ENCODE measurements around the gene WDR91.

The WDR91 gene

GRCh38 chr7:135161669-135162068, 49.7 kb downstream of the WDR91 start:
- peaks cover 3% of the 10 kb centered on the region; the same call in 1 of the 2 replicates for H3K4me1 ChIP-seq (ENCODE audit: control insufficient read depth, insufficient read depth, low read length)
- H3K4me3 ChIP-seq (ENCODE audit: low read length): no peak overlapping the region
- H3K9me3 ChIP-seq (ENCODE audit: control insufficient read depth, insufficient read depth, low read length): peaks cover 2% of the 10 kb centered on the region; the same call in 1 of the 2 replicates
- WGBS (ENCODE audit: insufficient coverage, insufficient read length): 100% methylated on average over 2 of the region's 6 CpGs
- H3K27ac ChIP-seq (ENCODE audit: low read length): no peak overlapping the region
- H3K27me3 ChIP-seq (ENCODE audit: control insufficient read depth, insufficient read depth, low read length): no peaks in the 10 kb centered on the region
- H3K36me3 ChIP-seq (ENCODE audit: control insufficient read depth, insufficient read depth, low read length): peaks cover 11% of the 10 kb centered on the region; the same call in 1 of the 2 replicates
- no peak for DNase-seq (ENCODE audit: low read depth, low spot score)

DNA sequence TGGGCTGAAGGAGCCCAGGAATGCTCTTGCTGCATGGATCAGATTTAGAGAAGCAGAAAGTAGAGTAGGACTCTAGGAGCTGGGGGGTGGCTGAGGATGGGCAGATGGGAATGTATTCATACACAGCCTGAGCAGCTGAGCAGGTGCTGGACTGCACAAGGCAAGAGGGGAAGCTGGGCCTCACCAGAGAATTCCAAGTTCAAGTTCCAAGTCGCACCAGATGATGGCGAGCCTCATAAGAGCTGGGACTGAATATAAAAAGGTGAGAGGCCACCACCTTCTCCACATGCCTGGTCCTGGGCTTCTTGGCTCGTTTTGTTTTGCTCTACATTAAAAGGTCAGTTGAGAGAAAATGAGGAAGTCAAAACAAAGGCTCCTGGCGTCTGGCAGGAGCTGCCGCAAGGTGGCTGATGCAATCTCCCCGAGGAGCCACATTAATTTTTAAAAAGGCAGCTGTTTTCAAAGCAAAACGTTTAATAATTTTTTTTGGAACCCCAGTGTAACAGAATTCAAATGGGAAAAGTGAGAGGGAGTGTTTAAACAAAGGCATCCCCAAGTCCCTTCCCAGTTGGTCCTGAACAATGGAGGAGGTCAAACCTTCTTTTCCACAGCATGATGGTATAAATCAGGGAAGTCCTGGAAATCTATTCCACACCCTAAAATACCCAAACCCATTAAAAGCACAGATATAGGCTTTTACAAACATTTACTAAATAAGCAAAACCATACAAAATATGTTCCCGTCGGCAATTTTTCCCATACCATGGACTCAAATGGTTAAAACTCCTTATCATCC, 50.3 kb downstream of the WDR91 start:
- 100% methylated on average over 1 of the region's 9 CpGs for WGBS (ENCODE audit: insufficient coverage, insufficient read length)
- no peak for DNase-seq (ENCODE audit: low read depth, low spot score)
- Histone ChIP-seq H3K4me1 (ENCODE audit: control insufficient read depth, insufficient read depth, low read length) (peaks cover 3% of the 10 kb centered on the region; the same call in 1 of the 2 replicates), H3K9me3 (ENCODE audit: control insufficient read depth, insufficient read depth, low read length) (peaks cover 2% of the 10 kb centered on the region; the same call in 1 of the 2 replicates), H3K4me3 (ENCODE audit: low read length) (no peak overlapping the region), H3K36me3 (ENCODE audit: control insufficient read depth, insufficient read depth, low read length) (peaks cover 7% of the 10 kb centered on the region; the same call in 1 of the 2 replicates), H3K27ac (ENCODE audit: low read length) (no peak overlapping the region), H3K27me3 (ENCODE audit: control insufficient read depth, insufficient read depth, low read length) (no peaks in the 10 kb centered on the region)

- Histone ChIP-seq H3K4me1 (ENCODE audit: control insufficient read depth, insufficient read depth, low read length) (peaks cover 3% of the 10 kb centered on the region; the same call in 1 of the 2 replicates), H3K36me3 (ENCODE audit: control insufficient read depth, insufficient read depth, low read length) (peaks cover 7% of the 10 kb centered on the region; the same call in 1 of the 2 replicates), H3K4me3 (ENCODE audit: low read length) (no peak overlapping the region), H3K9me3 (ENCODE audit: control insufficient read depth, insufficient read depth, low read length) (peaks cover 2% of the 10 kb centered on the region; the same call in 1 of the 2 replicates), H3K27me3 (ENCODE audit: control insufficient read depth, insufficient read depth, low read length) (no peaks in the 10 kb centered on the region), H3K27ac (ENCODE audit: low read length) (no peak overlapping the region)
- no CpG with 5 or more reads among the region's 5 CpGs for WGBS (ENCODE audit: insufficient coverage, insufficient read length)
- no peak for DNase-seq (ENCODE audit: low read depth, low spot score)
These were observed 51.0 kb downstream of the WDR91 start for GRCh38 chr7:135160098-135160857.

DNA sequence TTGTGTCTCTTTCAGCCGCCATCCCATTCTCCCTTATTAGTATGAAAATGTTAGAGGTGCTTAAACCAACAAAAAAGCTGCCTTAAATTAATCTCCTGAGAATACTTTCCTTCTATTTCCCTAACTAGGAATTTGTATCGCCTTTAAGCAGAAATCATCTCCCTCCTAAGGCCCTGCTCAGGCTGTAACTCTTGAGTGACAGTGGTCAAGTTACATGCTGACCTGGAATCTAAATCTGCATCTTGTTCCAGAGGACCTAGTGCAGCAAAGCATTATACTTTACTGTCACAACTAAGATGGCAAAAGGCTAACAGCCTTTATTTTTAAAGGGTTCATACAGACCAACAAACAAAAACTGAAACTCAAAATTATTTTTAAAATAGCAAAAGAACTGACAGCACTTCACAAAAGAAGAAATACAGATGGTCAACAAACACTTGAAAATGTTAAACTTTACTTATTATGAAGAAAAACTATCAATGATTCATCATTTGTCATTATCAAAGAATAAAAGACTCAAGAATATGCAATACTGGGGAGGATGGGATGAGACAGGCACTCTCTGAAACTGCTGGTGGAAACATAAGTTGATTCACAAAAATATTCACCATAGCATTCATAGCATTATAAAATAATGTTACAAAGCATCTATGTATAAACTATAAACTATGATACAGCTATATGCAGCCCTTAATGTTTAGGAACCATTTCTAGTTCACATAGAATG, 51.8 kb downstream of the WDR91 start:
- H3K27ac ChIP-seq (ENCODE audit: low read length): no peak overlapping the region
- WGBS (ENCODE audit: insufficient coverage, insufficient read length): no CpG with 5 or more reads among the region's 2 CpGs

GRCh38 chr7:135158874-135159273, 52.5 kb downstream of the WDR91 start:
- H3K9me3 ChIP-seq (ENCODE audit: control insufficient read depth, insufficient read depth, low read length): peaks cover 2% of the 10 kb centered on the region; the same call in 1 of the 2 replicates
- H3K4me1 ChIP-seq (ENCODE audit: control insufficient read depth, insufficient read depth, low read length): peaks cover 3% of the 10 kb centered on the region; the same call in 1 of the 2 replicates
- no peak for DNase-seq (ENCODE audit: low read depth, low spot score)
- no CpG with 5 or more reads among the region's 6 CpGs for WGBS (ENCODE audit: insufficient coverage, insufficient read length)
- no peak overlapping the region for H3K27ac ChIP-seq (ENCODE audit: low read length)
- H3K4me3 ChIP-seq (ENCODE audit: low read length): no peak overlapping the region
- H3K27me3 ChIP-seq (ENCODE audit: control insufficient read depth, insufficient read depth, low read length): no peaks in the 10 kb centered on the region
- H3K36me3 ChIP-seq (ENCODE audit: control insufficient read depth, insufficient read depth, low read length): peaks cover 2% of the 10 kb centered on the region; the same call in 1 of the 2 replicates

More for the DNA sequence above, 51.8 kb downstream of the WDR91 start:
- H3K4me1 ChIP-seq (ENCODE audit: control insufficient read depth, insufficient read depth, low read length): peaks cover 3% of the 10 kb centered on the region; the same call in 1 of the 2 replicates
- H3K36me3 ChIP-seq (ENCODE audit: control insufficient read depth, insufficient read depth, low read length): peaks cover 3% of the 10 kb centered on the region; the same call in 1 of the 2 replicates
- peaks cover 2% of the 10 kb centered on the region; the same call in 1 of the 2 replicates for H3K9me3 ChIP-seq (ENCODE audit: control insufficient read depth, insufficient read depth, low read length)
- no peaks in the 10 kb centered on the region for H3K27me3 ChIP-seq (ENCODE audit: control insufficient read depth, insufficient read depth, low read length)
- H3K4me3 ChIP-seq (ENCODE audit: low read length): no peak overlapping the region
- DNase-seq (ENCODE audit: low read depth, low spot score): no peak

DNA sequence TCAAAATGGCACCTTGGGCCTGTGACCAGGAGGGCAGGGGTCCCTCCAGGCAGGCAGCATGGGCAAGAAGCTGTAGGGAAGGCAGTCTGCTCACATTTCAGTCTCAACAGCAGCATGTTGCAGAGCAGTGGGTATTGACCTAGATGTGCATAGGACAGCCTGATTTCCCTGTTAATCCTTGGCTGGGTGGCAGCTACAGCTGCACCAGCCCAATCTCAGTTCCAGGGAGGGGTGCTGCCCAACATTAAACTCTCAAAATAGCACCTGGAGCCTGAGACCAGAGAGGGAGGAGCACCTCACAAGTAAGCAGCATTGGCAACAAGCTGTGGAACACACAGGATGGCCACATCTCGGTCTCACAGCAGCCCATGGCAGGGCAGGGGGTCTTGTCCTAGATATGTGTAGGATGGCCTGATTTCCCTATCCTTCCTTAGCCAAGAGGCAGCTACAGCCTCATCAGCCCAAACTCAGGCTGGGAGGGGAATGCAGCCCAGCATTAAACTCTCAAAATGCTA, 53.1 kb downstream of the WDR91 start:
- Histone ChIP-seq H3K27me3 (ENCODE audit: control insufficient read depth, insufficient read depth, low read length) (no peaks in the 10 kb centered on the region), H3K36me3 (ENCODE audit: control insufficient read depth, insufficient read depth, low read length) (peaks cover 2% of the 10 kb centered on the region; the same call in 1 of the 2 replicates), H3K4me3 (ENCODE audit: low read length) (no peak overlapping the region), H3K9me3 (ENCODE audit: control insufficient read depth, insufficient read depth, low read length) (no peaks in the 10 kb centered on the region), H3K27ac (ENCODE audit: low read length) (no peak overlapping the region), H3K4me1 (ENCODE audit: control insufficient read depth, insufficient read depth, low read length) (peaks cover 3% of the 10 kb centered on the region; the same call in 1 of the 2 replicates)
- no CpG with 5 or more reads among the region's 1 CpG for WGBS (ENCODE audit: insufficient coverage, insufficient read length)
- DNase-seq (ENCODE audit: low read depth, low spot score): no peak

DNA sequence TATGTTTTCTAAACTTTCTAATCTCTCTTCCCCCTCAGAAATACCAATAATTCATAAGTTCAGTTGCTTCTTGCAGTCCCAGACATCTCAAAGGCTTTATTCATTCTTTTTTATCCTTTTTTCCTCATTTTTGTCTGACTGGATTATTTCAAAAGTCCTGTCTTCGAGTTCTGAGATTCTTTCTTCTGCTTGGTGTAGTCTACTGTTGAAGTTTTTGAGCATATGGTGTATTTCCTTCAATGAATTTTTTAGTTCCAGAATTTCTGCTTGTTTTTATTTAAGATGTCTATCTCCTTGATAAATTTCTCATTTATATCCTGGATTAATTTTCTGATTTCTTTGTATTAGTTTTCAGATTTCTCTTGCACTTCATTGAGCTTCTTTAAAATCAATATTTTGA, 55.0 kb downstream of the WDR91 start:
- WGBS (ENCODE audit: insufficient coverage, insufficient read length): no CpG with 5 or more reads among the region's 1 CpG

GRCh38 chr7:135154734-135155133, 56.6 kb downstream of the WDR91 start:
- Histone ChIP-seq H3K4me1 (ENCODE audit: control insufficient read depth, insufficient read depth, low read length) (no peaks in the 10 kb centered on the region), H3K27me3 (ENCODE audit: control insufficient read depth, insufficient read depth, low read length) (no peaks in the 10 kb centered on the region), H3K4me3 (ENCODE audit: low read length) (no peak overlapping the region), H3K9me3 (ENCODE audit: control insufficient read depth, insufficient read depth, low read length) (no peaks in the 10 kb centered on the region), H3K27ac (ENCODE audit: low read length) (no peak overlapping the region), H3K36me3 (ENCODE audit: control insufficient read depth, insufficient read depth, low read length) (peaks cover 2% of the 10 kb centered on the region; the same call in 1 of the 2 replicates)
- no CpG with 5 or more reads among the region's 1 CpG for WGBS (ENCODE audit: insufficient coverage, insufficient read length)
- no peak for DNase-seq (ENCODE audit: low read depth, low spot score)

More for the DNA sequence above, 55.0 kb downstream of the WDR91 start:
- peaks cover 3% of the 10 kb centered on the region; the same call in 1 of the 2 replicates for H3K4me1 ChIP-seq (ENCODE audit: control insufficient read depth, insufficient read depth, low read length)
- no peak overlapping the region for H3K27ac ChIP-seq (ENCODE audit: low read length)
- H3K27me3 ChIP-seq (ENCODE audit: control insufficient read depth, insufficient read depth, low read length): no peaks in the 10 kb centered on the region
- H3K36me3 ChIP-seq (ENCODE audit: control insufficient read depth, insufficient read depth, low read length): peaks cover 2% of the 10 kb centered on the region; the same call in 1 of the 2 replicates
- DNase-seq (ENCODE audit: low read depth, low spot score): no peak
- H3K4me3 ChIP-seq (ENCODE audit: low read length): no peak overlapping the region
- no peaks in the 10 kb centered on the region for H3K9me3 ChIP-seq (ENCODE audit: control insufficient read depth, insufficient read depth, low read length)

DNA sequence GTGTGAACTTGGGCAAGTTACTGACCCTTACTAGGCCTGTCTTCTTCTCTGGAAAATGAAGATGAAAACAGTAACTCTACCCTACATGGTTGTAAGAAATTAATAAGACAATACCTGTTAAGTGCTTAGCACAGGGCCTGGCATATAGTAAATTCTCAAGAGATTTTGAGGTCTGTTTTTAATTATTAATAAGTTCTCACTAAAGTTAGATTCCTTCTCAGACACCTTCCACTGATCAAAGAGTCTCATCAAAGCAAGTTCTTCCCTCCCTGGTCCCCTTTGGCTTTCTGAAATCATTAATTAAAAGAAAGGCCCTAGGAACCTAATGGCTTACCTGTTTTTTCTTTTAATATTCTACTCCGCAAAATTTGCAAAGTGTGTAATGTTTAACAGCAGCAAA, 58.9 kb downstream of the WDR91 start:
- Histone ChIP-seq H3K27ac (ENCODE audit: low read length) (no peak overlapping the region), H3K27me3 (ENCODE audit: control insufficient read depth, insufficient read depth, low read length) (no peaks in the 10 kb centered on the region), H3K36me3 (ENCODE audit: control insufficient read depth, insufficient read depth, low read length) (no peaks in the 10 kb centered on the region; the same call in 1 of the 2 replicates), H3K4me1 (ENCODE audit: control insufficient read depth, insufficient read depth, low read length) (no peaks in the 10 kb centered on the region), H3K9me3 (ENCODE audit: control insufficient read depth, insufficient read depth, low read length) (no peaks in the 10 kb centered on the region), H3K4me3 (ENCODE audit: low read length) (no peak overlapping the region)
- DNase-seq (ENCODE audit: low read depth, low spot score): no peak
- WGBS (ENCODE audit: insufficient coverage, insufficient read length): no CpG with 5 or more reads among the region's 1 CpG
